HT1080 (cell line): ENCODE results near the gene TMEM243. TPM values are rescaled to one million over a fixed set of nuclear protein-coding genes. Genes with fewer than 3 reads are reported as not detected.
"Not testable (repeated sequence)": the region's sequence is repeated elsewhere in the genome, so short reads cannot be mapped to it uniquely, and the experiment has no call there.

Experiments used
- DNase-seq: peaks from one replicate; pipeline ENCODE4 v3.0.0-alpha.2; 2015; ENCODE audit warnings: low read depth
- polyA plus RNA-seq, 2 experiments: library from polyadenylated mRNA; depleted of rRNA; stranded (reverse); fragments of >200 nt; gene quantifications; 2 replicates each; pipeline ENCODE4 v1.2.3, GENCODE V29; 2015
- total RNA-seq: library from RNA; depleted of rRNA; stranded (reverse); fragments of >200 nt; shearing (Covaris generic); gene quantifications from 2 replicates; pipeline ENCODE4 v1.2.3, GENCODE V29; 2014; rRNA removed

TMEM243 gene, protein sequence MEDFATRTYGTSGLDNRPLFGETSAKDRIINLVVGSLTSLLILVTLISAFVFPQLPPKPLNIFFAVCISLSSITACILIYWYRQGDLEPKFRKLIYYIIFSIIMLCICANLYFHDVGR
- total RNA-seq = 33.0 and 34.4 TPM in 2 replicates
- polyA plus RNA-seq (2015; cell fraction: cytosol; rRNA removed) = 39.0 and 41.0 TPM in 2 replicates
- 32.2 and 33.0 TPM in 2 replicates for polyA plus RNA-seq (2015; cell fraction: nucleus; rRNA removed)

GRCh38 chr7:87219545-87220025 is at the start of gene TMEM243:
Gene TMEM243 (minus strand): TSS chr7:87219732. CDS start chr7:87219503, 229 bp downstream.
- DNase-seq = peak; percentile 71

DNA sequence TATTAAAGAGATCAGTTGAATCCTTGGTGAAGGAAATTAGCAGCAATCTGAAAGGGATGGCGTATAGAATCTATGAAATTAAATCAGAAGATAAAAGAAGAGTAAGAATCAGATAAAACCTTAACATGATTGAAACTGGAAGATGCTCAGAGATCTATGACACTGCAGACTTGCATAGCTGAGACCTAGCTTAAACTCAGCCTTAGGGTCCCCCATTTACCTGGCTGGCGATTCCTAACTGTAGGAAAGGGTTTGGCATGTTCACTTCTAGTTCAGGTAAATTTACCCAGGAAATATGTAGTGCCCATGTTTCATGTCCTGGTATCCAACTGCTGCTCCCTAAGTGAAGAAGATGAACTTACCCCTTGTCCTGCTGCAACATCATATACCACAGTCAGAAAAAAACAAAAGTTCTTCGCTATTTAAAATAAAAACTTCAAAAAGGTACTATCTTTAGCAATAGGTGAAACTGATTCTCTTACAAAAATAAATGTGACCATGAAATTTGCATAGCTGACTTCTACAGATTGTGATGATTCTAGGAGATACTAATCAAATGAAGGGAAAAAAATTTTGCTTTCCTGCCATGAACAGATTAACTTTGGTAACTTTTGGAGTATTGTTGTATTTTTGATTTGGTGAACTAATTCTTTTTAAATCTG is 47.8 kb upstream of the TMEM243 start:
- no peak for DNase-seq

GRCh38 chr7:87263537-87263936 is 44.0 kb upstream of the TMEM243 start:
- DNase-seq = no peak

DNA sequence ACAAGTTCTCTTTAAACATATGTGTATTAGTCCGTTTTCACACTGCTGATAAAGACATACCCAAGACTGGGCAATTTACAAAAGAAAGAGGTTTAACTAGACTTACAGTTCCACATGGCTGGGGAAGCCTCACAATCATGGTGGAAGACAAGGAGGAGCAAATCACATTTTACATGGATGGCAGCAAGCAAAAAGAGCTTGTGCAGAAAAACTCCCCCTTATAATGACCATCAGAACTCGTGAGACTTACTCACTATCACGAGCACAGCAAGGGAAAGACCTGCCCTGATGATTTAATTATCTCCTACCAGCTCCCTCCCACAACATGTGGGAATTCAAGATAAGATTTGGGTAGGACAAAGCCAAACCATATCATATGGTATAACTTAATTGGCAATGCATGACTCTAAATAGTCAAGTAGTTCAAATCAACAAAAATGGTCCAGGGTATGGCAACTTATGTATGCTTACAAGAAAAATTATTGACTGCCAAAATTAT is 34.1 kb upstream of the TMEM243 start:
- no peak for DNase-seq

DNA sequence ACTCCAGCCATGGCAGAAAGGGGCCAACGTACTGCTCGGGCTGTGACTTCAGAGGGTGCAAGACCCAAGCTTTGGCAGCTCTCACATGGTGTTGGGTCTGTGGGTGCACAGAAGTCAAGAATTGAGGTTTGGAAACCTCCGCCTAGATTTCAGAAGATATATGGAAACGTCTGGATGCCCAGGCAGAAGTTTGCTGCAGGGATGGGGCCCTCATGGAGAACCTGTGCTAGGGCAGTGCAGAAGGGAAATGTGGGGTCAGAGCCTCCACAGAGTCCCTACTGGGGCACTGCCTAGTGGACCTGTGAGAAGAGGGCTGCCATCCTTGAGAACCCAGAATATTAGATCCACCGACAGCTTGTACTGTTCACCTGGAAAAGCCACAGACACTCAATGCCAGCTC is 26.1 kb upstream of the TMEM243 start:
- DNase-seq = not testable (repeated sequence)

DNA sequence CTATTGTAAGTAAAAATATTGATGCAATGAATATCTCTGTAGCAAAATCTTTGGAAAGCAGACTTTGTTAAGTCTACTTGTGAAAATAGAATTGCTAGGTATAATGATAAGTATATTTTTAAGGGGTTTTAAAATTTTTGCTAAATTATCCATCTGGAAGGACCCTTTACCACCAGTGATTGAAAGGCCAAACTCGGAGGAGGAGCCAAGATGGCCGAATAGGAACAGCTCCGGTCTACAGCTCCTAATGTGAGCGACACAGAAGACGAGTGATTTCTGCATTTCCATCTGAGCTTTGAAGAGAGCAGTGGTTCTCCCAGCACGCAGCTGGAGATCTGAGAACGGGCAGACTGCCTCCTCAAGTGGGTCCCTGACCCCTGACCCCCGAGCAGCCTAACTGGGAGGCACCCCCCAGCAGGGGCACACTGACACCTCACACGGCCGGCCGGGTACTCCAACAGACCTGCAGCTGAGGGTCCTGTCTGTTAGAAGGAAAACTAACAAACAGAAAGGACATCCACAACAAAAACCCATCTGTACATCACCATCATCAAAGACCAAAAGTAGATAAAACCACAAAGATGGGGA is 19.0 kb upstream of the TMEM243 start:
- DNase-seq = not testable (repeated sequence)

- DNase-seq = no peak
Observed at GRCh38 chr7:87234949-87235348, 15.4 kb upstream of the TMEM243 start.

DNA sequence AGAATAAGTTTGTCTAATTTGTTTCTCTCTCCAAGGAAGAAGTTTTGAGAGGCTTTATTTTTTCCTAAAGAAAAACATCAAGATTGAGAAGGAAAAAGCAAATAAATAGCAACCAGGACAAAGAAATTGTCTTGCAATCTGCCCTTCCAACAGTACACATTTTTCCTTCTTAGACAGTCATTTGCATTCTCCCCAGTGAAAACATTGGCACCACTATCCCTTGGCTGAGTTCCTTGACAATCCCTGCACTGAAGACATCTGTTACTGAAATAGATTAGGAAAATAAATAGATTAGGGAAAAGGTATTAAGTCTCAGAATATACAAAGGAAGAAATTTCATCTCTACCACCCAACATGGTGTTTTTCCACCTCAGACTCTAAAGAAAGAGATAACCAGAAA is 12.2 kb upstream of the TMEM243 start:
- DNase-seq = no peak

- DNase-seq = no peak
Observed at GRCh38 chr7:87231258-87231657, 11.7 kb upstream of the TMEM243 start.

DNA sequence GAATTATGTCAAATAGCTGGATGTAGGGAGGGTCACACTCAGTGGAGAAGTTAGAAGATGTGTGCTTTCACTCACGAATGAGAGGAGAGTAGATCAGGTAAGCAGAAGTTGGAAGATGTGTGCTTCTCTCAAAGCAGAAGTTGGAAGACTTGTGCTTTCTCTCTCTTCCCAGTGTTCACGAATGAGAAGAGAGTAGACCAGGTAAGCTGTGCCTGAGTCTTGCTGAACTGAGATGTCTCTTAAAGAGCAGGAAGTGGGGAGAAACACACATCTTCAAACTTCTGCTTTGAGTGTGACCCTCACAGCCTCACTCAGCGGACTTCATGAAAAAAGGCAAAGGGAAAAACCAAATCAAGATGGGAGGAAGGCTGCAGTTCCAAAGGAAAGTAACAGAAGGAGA is 7.0 kb upstream of the TMEM243 start:
- DNase-seq = no peak

GRCh38 chr7:87225696-87226095 is 6.2 kb upstream of the TMEM243 start:
- peak; percentile 59 for DNase-seq

DNA sequence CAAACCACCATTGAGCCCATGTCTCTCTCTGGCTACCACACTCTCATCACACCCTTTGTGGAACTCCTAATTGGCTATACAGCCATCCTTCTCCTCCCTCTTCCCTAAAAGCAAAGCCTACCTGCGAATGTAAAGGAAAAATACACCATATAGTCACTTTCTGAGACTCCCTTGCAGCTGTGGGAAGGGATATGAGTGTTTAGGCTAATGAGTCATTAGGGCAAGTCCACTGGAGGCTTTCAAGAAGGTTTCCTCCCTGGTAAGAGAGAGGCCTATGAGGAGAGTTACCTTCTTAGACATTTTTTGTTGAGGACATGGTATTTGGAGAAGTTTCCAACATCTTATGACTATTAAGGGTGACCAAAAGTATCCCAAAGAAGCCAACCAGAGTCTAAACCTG is 4.1 kb upstream of the TMEM243 start:
- DNase-seq = peak; percentile 68

DNA sequence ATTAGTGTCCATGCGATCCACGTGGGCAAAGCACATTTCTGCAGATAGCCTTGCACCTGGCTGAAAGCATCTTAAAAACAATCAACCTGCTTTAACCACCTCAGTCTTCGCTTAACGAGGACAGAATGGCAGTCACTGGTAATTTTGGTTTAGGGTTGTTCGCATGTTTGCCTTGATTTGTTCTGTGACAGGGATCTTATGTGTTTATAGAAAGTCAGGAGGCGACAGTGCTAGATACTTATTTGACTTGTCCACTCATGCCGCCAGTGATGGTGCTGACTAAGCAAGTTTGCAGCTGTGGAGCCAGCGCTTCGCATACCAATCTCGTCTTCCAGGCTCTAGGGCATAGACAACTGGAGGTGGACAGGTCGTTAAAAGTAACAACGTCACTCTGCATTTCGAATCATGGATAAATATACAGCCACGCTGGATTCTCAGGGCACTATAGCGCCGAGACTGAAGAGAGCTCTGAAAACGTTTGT is 1.2 kb upstream of the TMEM243 start:
- DNase-seq = no peak

- DNase-seq = peak; percentile 83
Observed at GRCh38 chr7:87220026-87220733, 648 bp upstream of the TMEM243 start.

DNA sequence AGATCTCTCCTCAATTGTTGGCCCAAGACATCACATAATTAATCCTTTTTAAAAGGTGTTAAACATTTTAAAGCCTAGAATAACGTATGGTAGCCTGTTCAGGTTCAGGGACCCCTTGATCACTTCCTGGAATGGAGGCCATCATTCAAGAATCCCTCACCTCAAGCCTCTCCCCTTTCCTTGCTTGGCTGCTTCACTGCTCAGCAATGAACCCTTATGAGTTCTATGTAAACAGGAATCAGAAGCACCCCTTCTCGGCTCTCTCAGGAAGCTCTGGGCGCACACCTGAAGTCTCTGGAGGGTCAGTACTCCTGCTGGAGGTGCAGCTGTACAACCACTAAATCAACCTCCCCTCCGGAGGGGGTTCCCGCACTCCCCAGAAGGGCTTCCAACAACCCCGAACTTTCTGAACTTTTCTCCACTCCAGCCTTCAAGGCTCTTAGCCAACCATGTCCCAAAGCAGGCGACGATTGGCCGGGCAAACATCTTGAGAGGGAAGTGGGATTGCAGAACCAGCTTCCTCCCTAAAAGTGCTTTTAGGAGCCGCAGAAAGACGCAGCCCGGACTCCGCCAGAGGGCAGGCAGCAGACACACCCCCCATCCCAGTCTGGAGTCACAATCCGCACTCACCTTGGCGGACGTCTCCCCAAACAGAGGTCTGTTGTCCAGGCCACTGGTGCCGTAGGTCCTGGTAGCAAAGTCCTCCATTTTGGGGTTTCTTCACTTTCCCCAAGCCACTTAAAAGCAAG is 562 bp downstream of the TMEM243 start:
- DNase-seq = peak; percentile 39

- DNase-seq = no peak
Observed at GRCh38 chr7:87217983-87218653, 1.4 kb downstream of the TMEM243 start.

DNA sequence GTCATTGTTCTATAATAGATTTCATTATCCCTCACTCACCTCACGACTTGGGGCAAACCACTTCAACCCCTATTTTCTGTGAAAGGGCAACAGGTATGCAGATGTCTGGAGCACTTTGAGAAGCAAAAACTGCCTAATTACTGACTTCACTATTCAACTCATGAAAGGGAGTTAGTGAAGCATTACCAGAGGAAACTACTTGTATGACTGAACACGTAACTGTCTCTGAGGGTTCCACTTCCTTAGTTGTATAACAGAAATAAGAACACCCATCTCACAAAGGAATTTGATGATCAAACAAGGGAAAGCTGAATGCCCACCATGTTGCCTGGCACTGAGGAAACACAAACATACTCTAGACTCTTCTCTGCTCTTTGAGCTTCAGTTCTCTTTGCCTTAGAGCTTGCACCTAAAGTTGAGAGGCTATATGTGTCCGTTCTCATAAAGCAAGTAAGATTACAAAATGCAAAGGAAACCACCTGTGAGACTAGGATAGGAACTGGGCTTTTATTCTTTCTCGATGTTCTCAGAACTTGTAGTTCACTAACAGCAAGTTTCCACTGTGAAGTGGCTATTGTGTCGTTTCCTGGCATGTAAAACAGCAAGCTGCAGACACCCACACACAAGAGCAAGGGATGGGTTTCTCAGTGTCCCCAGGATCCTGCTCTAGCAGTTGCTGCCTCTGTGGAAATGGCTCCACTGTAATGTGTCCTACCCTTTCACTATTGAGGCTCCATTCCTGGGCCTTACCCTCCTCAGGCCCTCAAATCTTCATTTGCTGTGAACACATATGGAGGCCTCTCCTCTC is 2.6 kb downstream of the TMEM243 start:
- DNase-seq = no peak

- DNase-seq = no peak
Observed at GRCh38 chr7:87215046-87215445, 4.5 kb downstream of the TMEM243 start.

DNA sequence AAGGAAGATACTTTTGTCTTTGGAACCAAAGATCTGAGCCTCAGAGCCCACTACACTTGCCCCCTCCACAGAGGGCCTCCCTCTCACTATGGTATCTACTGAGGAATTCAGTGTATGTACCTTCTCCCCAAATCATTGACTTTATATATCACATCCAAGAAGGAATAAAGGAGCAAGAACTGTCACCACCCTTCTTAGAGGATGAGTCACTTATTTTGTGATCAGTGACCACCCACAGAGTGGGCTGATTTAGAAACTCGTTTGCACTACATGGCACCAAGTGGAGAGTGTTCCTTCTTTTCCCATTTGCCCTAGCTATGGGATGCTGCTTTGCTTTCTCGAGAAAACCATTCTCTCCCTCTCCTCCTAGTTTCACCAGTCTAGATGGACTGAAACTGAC is 5.7 kb downstream of the TMEM243 start:
- no peak for DNase-seq
